ENCODE results near the gene ANHX. TPM values are rescaled to one million over a fixed set of nuclear protein-coding genes. Genes with fewer than 3 reads are reported as not detected.
"Not testable (repeated sequence)": the region's sequence is repeated elsewhere in the genome, so short reads cannot be mapped to it uniquely, and the experiment has no call there.

Gene ANHX
- total RNA-seq = not detected
- long read RNA-seq = 0 reads

- Histone ChIP-seq H3K36me3 (no peaks in the 10 kb centered on the region), H3K27me3 (ENCODE audit: low read depth) (peaks cover 6% of the 10 kb centered on the region), H3K27ac (no peak within 1 kb of the TSS), H3K9me3 (peaks cover 4% of the 10 kb centered on the region), H3K4me3 (no peak within 1 kb of the TSS), H3K4me1 (no peaks in the 10 kb centered on the region)
- intact Hi-C loops (cut with DNase I) = no loop called here
- ATAC-seq = no peak
- no peak for DNase-seq
- no peak for TF ChIP-seq CTCF (IDR thresholded peaks at IDR 0.05)
These were observed at the start of gene ANHX for GRCh38 chr12:133235401-133236112. TSS of gene ANHX (minus strand) at chr12:133235877. CDS start at chr12:133234356, 1,521 bp downstream.

GRCh38 chr12:133264668-133265067, 29.0 kb upstream of the ANHX start:
- DNase-seq; H3K27ac ChIP-seq; H3K36me3 ChIP-seq; H3K27me3 ChIP-seq (ENCODE audit: low read depth); H3K9me3 ChIP-seq; intact Hi-C loops (cut with DNase I); ATAC-seq; H3K4me1 ChIP-seq; H3K4me3 ChIP-seq: not testable (repeated sequence)

- ATAC-seq (no peak), DNase-seq (no peak)
- TF ChIP-seq CTCF (IDR thresholded peaks at IDR 0.05) = no peak
- no peak overlapping the region for H3K4me3 ChIP-seq
- no peaks in the 10 kb centered on the region for H3K4me1 ChIP-seq
- no peak overlapping the region for H3K27ac ChIP-seq
- H3K36me3 ChIP-seq = no peaks in the 10 kb centered on the region
- no peaks in the 10 kb centered on the region for H3K27me3 ChIP-seq (ENCODE audit: low read depth)
- H3K9me3 ChIP-seq = no peaks in the 10 kb centered on the region
- intact Hi-C loops (cut with DNase I) = no loop called here
These were observed 28.5 kb upstream of the ANHX start for GRCh38 chr12:133264173-133264572.

- no peaks in the 10 kb centered on the region for H3K4me1 ChIP-seq
- no peaks in the 10 kb centered on the region for H3K9me3 ChIP-seq
- no peak overlapping the region for H3K4me3 ChIP-seq
- ATAC-seq (no peak), DNase-seq (no peak)
- intact Hi-C loops (cut with DNase I) = no loop called here
- H3K27me3 ChIP-seq (ENCODE audit: low read depth) = no peaks in the 10 kb centered on the region
- no peak overlapping the region for H3K27ac ChIP-seq
- TF ChIP-seq CTCF (IDR thresholded peaks at IDR 0.05) = no peak
- H3K36me3 ChIP-seq = no peaks in the 10 kb centered on the region
These were observed 20.6 kb upstream of the ANHX start for GRCh38 chr12:133256321-133256720.

GRCh38 chr12:133255833-133256232, 20.2 kb upstream of the ANHX start:
- H3K9me3 ChIP-seq; DNase-seq; H3K4me1 ChIP-seq; H3K4me3 ChIP-seq; H3K36me3 ChIP-seq; ATAC-seq; intact Hi-C loops (cut with DNase I); H3K27me3 ChIP-seq (ENCODE audit: low read depth); H3K27ac ChIP-seq: not testable (repeated sequence)

- TF ChIP-seq CTCF (IDR thresholded peaks at IDR 0.05) = no peak
- Histone ChIP-seq H3K4me3 (no peak overlapping the region), H3K36me3 (no peaks in the 10 kb centered on the region), H3K27me3 (ENCODE audit: low read depth) (no peaks in the 10 kb centered on the region), H3K9me3 (no peaks in the 10 kb centered on the region), H3K27ac (no peak overlapping the region), H3K4me1 (no peaks in the 10 kb centered on the region)
- intact Hi-C loops (cut with DNase I) = no loop called here
- DNase-seq (no peak), ATAC-seq (no peak)
These were observed 16.1 kb upstream of the ANHX start for GRCh38 chr12:133251732-133252131.

Measured in lower lobe of right lung (tissue), 2 donors.